ENCODE data around the gene KLHDC3. TPM values are rescaled to one million over a fixed set of nuclear protein-coding genes. Genes with fewer than 3 reads are reported as not detected.

The KLHDC3 gene
- total and polyA plus RNA-seq, 9 of the 15 experiments (the other 6 are each of a cell fraction or from before 2014, with no cell fraction given) = 4.5 to 171 (median 107) TPM

DNA sequence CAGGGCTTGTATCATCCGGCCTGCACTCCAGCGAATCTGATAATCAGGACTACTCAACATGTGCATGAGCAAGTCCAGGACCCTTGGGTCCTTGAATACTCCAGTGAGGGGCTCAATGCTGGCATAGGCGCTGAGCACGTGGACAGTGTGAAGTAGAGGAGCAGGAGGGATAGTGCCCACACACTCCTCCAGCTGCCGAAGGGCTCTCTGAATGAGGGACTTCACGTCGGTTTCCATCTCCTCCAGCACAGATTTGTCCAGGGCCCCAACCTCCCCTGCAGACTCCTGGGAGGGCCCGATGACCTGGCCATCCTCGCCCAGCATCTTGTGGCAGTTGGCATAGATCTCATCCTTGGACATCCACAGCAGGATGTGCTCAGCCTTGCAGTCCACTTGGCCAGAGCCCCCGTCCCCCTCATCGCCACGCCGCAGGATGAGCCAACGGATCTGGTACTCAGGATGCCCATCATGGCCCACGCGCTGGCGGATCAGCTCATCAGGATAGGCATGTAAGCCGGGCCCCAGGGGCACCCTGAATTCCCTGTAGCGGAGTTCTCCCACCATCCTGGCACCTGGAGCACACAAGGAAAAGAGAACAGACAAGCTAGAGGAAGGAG lies 38.3 kb downstream of the KLHDC3 start (continued):
- 0 out of 2 replicates have a peak, but pooled peaks have one; percentile 29 for TF ChIP-seq CBFB (CRISPR knock-in tag; IDR thresholded peaks at IDR 0.05)
- TF ChIP-seq POLR2G (IDR thresholded peaks at IDR 0.05; ENCODE audit: low read depth, low read length) = peak; percentile 62
- no peak for TF ChIP-seq ZNF707 (CRISPR knock-in tag; conservative IDR thresholded peaks at IDR 0.05)
- TF ChIP-seq FOXA1 (IDR thresholded peaks at IDR 0.05; ENCODE audit: borderline replicate concordance) = no peak
- TF ChIP-seq, protein P1, sequence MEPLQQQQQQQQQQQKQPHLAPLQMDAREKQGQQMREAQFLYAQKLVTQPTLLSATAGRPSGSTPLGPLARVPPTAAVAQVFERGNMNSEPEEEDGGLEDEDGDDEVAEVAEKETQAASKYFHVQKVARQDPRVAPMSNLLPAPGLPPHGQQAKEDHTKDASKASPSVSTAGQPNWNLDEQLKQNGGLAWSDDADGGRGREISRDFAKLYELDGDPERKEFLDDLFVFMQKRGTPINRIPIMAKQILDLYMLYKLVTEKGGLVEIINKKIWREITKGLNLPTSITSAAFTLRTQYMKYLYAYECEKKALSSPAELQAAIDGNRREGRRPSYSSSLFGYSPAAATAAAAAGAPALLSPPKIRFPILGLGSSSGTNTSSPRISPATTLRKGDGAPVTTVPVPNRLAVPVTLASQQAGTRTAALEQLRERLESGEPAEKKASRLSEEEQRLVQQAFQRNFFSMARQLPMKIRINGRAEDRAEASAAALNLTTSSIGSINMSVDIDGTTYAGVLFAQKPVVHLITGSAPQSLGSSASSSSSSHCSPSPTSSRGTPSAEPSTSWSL (CRISPR knock-in tag; IDR thresholded peaks at IDR 0.05; ENCODE audit: borderline replicate concordance) = no peak
- TF ChIP-seq HDGF (IDR thresholded peaks at IDR 0.05) = no peak
- no peak for TF ChIP-seq KAT2B (IDR thresholded peaks at IDR 0.05; ENCODE audit: low read depth, low read length)
- TF ChIP-seq, protein P2, sequence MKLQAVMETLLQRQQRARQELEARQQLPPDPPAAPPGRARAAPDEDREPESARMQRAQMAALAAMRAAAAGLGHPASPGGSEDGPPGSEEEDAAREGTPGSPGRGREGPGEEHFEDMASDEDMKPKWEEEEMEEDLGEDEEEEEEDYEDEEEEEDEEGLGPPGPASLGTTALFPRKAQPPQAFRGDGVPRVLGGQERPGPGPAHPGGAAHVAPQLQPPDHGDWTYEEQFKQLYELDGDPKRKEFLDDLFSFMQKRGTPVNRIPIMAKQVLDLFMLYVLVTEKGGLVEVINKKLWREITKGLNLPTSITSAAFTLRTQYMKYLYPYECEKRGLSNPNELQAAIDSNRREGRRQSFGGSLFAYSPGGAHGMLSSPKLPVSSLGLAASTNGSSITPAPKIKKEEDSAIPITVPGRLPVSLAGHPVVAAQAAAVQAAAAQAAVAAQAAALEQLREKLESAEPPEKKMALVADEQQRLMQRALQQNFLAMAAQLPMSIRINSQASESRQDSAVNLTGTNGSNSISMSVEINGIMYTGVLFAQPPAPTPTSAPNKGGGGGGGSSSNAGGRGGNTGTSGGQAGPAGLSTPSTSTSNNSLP (IDR thresholded peaks at IDR 0.05; ENCODE audit: borderline replicate concordance, low read depth, low read length) = no peak
- 0 out of 2 replicates have a peak, but pooled peaks have one; percentile 41 for TF ChIP-seq GATA2 (CRISPR knock-in tag; IDR thresholded peaks at IDR 0.05)
- TF ChIP-seq, protein P3, sequence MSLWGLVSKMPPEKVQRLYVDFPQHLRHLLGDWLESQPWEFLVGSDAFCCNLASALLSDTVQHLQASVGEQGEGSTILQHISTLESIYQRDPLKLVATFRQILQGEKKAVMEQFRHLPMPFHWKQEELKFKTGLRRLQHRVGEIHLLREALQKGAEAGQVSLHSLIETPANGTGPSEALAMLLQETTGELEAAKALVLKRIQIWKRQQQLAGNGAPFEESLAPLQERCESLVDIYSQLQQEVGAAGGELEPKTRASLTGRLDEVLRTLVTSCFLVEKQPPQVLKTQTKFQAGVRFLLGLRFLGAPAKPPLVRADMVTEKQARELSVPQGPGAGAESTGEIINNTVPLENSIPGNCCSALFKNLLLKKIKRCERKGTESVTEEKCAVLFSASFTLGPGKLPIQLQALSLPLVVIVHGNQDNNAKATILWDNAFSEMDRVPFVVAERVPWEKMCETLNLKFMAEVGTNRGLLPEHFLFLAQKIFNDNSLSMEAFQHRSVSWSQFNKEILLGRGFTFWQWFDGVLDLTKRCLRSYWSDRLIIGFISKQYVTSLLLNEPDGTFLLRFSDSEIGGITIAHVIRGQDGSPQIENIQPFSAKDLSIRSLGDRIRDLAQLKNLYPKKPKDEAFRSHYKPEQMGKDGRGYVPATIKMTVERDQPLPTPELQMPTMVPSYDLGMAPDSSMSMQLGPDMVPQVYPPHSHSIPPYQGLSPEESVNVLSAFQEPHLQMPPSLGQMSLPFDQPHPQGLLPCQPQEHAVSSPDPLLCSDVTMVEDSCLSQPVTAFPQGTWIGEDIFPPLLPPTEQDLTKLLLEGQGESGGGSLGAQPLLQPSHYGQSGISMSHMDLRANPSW (CRISPR knock-in tag; IDR thresholded peaks at IDR 0.05) = 0 out of 2 replicates have a peak, but pooled peaks have one; percentile 34
- TF ChIP-seq POLR3G (IDR thresholded peaks at IDR 0.05; ENCODE audit: extremely low read depth, insufficient read length, insufficient replicate concordance) = no peak
- TF ChIP-seq FOXP1 (CRISPR knock-in tag; IDR thresholded peaks at IDR 0.05) = 0 out of 2 replicates have a peak, but pooled peaks have one; percentile 69
- no peak for TF ChIP-seq SETDB1 (IDR thresholded peaks at IDR 0.05; ENCODE audit: low read length)
- TF ChIP-seq U2AF1 (optimal IDR thresholded peaks at IDR 0.05; ENCODE audit: low read depth, low read length) = no peak
- TF ChIP-seq ZNF57 (CRISPR knock-in tag; IDR thresholded peaks at IDR 0.05) = no peak
- no peak for TF ChIP-seq ETV6 (IDR thresholded peaks at IDR 0.05; ENCODE audit: borderline replicate concordance in 1 of 2, low read depth in 2 of 2, low read length in 1 of 2)
- no peak for TF ChIP-seq ETV6 (CRISPR knock-in tag; IDR thresholded peaks at IDR 0.05; ENCODE audit: borderline replicate concordance)
- no peak for TF ChIP-seq PURB (CRISPR knock-in tag; IDR thresholded peaks at IDR 0.05; ENCODE audit: low read depth)
- no peak for TF ChIP-seq ZNF165 (CRISPR knock-in tag; IDR thresholded peaks at IDR 0.05; ENCODE audit: borderline replicate concordance)
- TF ChIP-seq, protein P4, sequence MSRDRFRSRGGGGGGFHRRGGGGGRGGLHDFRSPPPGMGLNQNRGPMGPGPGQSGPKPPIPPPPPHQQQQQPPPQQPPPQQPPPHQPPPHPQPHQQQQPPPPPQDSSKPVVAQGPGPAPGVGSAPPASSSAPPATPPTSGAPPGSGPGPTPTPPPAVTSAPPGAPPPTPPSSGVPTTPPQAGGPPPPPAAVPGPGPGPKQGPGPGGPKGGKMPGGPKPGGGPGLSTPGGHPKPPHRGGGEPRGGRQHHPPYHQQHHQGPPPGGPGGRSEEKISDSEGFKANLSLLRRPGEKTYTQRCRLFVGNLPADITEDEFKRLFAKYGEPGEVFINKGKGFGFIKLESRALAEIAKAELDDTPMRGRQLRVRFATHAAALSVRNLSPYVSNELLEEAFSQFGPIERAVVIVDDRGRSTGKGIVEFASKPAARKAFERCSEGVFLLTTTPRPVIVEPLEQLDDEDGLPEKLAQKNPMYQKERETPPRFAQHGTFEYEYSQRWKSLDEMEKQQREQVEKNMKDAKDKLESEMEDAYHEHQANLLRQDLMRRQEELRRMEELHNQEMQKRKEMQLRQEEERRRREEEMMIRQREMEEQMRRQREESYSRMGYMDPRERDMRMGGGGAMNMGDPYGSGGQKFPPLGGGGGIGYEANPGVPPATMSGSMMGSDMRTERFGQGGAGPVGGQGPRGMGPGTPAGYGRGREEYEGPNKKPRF (IDR thresholded peaks at IDR 0.05; ENCODE audit: low read depth, low read length) = no peak
